ENCODE data around the gene POU5F1.

DNA sequence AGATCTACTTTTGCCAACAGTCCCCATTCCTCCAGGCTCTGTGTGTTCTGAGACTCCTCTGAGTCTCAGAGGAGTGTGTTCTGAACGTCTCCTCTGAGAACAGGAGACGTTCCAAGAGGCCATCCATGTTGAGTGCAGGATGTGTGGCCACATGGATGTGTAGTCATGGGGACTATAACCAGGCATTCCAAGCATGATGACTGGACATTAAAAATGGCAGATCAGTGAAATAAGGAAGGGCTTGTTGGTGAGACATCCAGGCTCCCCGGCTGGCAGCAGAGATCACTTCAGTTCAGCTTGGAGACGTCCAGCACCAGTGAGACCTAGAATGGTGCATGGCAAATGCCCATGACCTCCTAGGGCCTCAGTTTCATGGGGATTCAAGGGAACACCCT, 34.3 kb upstream of the POU5F1 start:
- TF ChIP-seq, protein P1, sequence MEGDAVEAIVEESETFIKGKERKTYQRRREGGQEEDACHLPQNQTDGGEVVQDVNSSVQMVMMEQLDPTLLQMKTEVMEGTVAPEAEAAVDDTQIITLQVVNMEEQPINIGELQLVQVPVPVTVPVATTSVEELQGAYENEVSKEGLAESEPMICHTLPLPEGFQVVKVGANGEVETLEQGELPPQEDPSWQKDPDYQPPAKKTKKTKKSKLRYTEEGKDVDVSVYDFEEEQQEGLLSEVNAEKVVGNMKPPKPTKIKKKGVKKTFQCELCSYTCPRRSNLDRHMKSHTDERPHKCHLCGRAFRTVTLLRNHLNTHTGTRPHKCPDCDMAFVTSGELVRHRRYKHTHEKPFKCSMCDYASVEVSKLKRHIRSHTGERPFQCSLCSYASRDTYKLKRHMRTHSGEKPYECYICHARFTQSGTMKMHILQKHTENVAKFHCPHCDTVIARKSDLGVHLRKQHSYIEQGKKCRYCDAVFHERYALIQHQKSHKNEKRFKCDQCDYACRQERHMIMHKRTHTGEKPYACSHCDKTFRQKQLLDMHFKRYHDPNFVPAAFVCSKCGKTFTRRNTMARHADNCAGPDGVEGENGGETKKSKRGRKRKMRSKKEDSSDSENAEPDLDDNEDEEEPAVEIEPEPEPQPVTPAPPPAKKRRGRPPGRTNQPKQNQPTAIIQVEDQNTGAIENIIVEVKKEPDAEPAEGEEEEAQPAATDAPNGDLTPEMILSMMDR (IDR thresholded peaks at IDR 0.05), result no peak
- no peak for TF ChIP-seq POLR2AphosphoS5 (IDR thresholded peaks at IDR 0.05; ENCODE audit: low read depth, low read length)
- no peak for TF ChIP-seq SIN3A (IDR thresholded peaks at IDR 0.05; ENCODE audit: borderline replicate concordance, insufficient read depth, low read depth, low read length)
- TF ChIP-seq, protein P2, sequence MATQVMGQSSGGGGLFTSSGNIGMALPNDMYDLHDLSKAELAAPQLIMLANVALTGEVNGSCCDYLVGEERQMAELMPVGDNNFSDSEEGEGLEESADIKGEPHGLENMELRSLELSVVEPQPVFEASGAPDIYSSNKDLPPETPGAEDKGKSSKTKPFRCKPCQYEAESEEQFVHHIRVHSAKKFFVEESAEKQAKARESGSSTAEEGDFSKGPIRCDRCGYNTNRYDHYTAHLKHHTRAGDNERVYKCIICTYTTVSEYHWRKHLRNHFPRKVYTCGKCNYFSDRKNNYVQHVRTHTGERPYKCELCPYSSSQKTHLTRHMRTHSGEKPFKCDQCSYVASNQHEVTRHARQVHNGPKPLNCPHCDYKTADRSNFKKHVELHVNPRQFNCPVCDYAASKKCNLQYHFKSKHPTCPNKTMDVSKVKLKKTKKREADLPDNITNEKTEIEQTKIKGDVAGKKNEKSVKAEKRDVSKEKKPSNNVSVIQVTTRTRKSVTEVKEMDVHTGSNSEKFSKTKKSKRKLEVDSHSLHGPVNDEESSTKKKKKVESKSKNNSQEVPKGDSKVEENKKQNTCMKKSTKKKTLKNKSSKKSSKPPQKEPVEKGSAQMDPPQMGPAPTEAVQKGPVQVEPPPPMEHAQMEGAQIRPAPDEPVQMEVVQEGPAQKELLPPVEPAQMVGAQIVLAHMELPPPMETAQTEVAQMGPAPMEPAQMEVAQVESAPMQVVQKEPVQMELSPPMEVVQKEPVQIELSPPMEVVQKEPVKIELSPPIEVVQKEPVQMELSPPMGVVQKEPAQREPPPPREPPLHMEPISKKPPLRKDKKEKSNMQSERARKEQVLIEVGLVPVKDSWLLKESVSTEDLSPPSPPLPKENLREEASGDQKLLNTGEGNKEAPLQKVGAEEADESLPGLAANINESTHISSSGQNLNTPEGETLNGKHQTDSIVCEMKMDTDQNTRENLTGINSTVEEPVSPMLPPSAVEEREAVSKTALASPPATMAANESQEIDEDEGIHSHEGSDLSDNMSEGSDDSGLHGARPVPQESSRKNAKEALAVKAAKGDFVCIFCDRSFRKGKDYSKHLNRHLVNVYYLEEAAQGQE (IDR thresholded peaks at IDR 0.05; ENCODE audit: insufficient read depth in 1 of 2, low read depth in 2 of 2, low read length in 1 of 2), result no peak

Data from Panc1 (cell line).